Measurements from ENCODE around the gene GADL1.
A peak's percentile ranks its signal among the peaks of the same experiment; 100 is the strongest.

Gene GADL1

GRCh38 chr3:30719536-30719935 lies 174.9 kb downstream of the GADL1 start:
- DNase-seq, result no peak

- no peak for DNase-seq
Observed at GRCh38 chr3:30713885-30714503, 180.5 kb downstream of the GADL1 start.

GRCh38 chr3:30712991-30713390 lies 181.5 kb downstream of the GADL1 start:
- peak; percentile 25 for DNase-seq

GRCh38 chr3:30711867-30712266 lies 182.6 kb downstream of the GADL1 start:
- no peak for DNase-seq

- peak; percentile 38 for DNase-seq
Observed at GRCh38 chr3:30711151-30711550, 183.3 kb downstream of the GADL1 start.

- no peak for DNase-seq
Observed at GRCh38 chr3:30710017-30710416, 184.4 kb downstream of the GADL1 start.

GRCh38 chr3:30708472-30708871 lies 186.0 kb downstream of the GADL1 start:
- no peak for DNase-seq

- no peak for DNase-seq
Observed at GRCh38 chr3:30707825-30708224, 186.6 kb downstream of the GADL1 start.

- no peak for DNase-seq
Observed at GRCh38 chr3:30704931-30705890, 189.2 kb downstream of the GADL1 start.

GRCh38 chr3:30702828-30703397 lies 191.5 kb downstream of the GADL1 start:
- peak; percentile 39 for DNase-seq

GRCh38 chr3:30702038-30702827 lies 192.2 kb downstream of the GADL1 start:
- DNase-seq, result no peak

- no peak for DNase-seq
Observed at GRCh38 chr3:30700702-30701321, 193.6 kb downstream of the GADL1 start.

GRCh38 chr3:30699927-30700326 lies 194.5 kb downstream of the GADL1 start:
- no peak for DNase-seq

- no peak for DNase-seq
Observed at GRCh38 chr3:30698549-30698948, 195.9 kb downstream of the GADL1 start.

GRCh38 chr3:30696896-30697295 lies 197.6 kb downstream of the GADL1 start:
- DNase-seq, result no peak

- DNase-seq, result no peak
Observed at GRCh38 chr3:30696403-30696819, 198.1 kb downstream of the GADL1 start.

- DNase-seq, result no peak
Observed at GRCh38 chr3:30695302-30696061, 199.0 kb downstream of the GADL1 start.

- no peak for DNase-seq
Observed at GRCh38 chr3:30694668-30695067, 199.8 kb downstream of the GADL1 start.

- DNase-seq, result no peak
Observed at GRCh38 chr3:30694148-30694547, 200.3 kb downstream of the GADL1 start.

GRCh38 chr3:30693470-30694120 lies 200.9 kb downstream of the GADL1 start:
- peak; percentile 78 for DNase-seq

GRCh38 chr3:30692498-30693130 lies 201.8 kb downstream of the GADL1 start:
- no peak for DNase-seq

Measured in suppressor macrophage treated with lipopolysaccharide for 4 hours (primary cell).